Stimulated activated CD8-positive, alpha-beta memory T cell treated with anti-CD3 and anti-CD28 coated beads, Interleukin-12 subunit alpha, Interleukin-12 subunit beta, amount 100 ng/mL, for 24 hours (primary cell): ENCODE data around the gene KLHL3.

Experiments
- DNase-seq: peaks from one replicate; pipeline ENCODE4 v3.0.0-alpha.2; 2020; ENCODE audit errors: extremely low read depth

KLHL3 gene

DNA sequence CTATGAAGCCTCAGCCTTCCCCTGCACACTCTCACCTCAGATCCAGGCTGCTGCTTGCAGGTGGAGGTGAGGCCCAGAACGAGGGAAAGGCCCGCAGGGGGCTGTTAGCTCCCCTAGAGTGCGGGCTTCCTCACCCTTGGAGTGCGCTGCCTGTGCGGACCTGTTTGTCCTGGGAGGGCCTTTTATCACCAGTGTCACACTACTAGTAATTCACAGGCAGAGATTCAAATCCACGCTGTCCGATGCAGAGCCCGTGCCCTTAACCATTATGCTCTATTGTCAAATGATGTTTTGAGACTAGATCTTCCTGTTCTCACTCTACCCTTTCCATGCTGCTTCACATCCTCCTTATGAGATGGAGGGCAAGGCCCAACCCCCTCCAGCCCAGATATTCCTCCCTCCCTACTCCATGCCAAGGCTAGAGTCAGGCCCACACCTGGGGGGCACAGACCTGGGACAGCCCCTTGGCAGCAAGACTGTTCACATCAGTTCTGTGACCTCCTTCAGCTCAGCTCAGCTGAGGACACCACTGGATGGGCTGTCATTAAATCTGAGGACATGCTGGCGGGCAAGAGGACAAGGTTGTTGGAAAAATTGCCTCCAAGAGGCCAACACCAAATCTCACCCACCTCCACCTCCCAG, 124.0 kb downstream of the KLHL3 start:
- no peak for DNase-seq

- DNase-seq = no peak
These were observed 124.8 kb downstream of the KLHL3 start for GRCh38 chr5:137611011-137611580.

DNA sequence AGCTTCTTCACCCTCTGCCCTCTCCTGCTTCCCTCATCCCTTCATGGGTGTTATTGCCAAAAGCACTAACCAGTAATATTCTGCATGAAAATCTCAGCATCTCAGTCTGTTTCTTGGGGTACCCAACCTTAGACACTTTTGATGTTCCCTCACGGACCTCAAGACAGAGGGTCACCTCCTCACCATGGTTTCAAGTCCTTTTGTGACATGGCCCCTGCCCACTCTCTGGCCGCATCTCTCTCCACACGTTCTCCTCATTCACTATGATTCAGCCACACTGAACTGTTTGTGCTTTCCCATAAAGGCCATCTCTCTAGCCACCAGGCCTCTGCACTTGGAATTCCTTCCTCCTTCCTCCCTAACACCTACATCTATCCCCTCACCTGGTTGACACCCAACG, 125.3 kb downstream of the KLHL3 start:
- DNase-seq = no peak

- no peak for DNase-seq
These were observed 126.8 kb downstream of the KLHL3 start for GRCh38 chr5:137609127-137609526.

GRCh38 chr5:137607771-137608170, 128.1 kb downstream of the KLHL3 start:
- no peak for DNase-seq

DNA sequence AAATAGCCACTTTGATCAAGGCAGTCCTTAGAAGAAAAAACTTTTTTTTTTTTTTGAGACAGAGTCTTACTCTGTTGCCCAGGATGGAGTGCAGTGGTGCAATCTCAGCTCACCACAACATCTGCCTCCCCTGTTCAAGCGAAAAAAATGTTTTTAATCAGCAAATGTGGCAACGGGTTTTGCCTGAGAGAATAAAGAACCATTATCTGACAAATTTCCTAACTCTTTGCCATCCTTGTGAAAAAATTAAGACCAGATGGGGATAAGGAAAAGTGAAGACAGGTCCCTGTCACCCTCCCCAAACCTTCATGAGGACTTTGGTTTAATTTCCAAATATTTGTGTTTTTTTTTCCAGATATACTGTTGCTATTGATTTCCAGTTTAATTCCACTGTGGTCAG, 129.5 kb downstream of the KLHL3 start:
- DNase-seq = no peak

- no peak for DNase-seq
These were observed 130.5 kb downstream of the KLHL3 start for GRCh38 chr5:137605411-137605810.

- DNase-seq = no peak
These were observed 131.4 kb downstream of the KLHL3 start for GRCh38 chr5:137604348-137605095.

- DNase-seq = no peak
These were observed 132.0 kb downstream of the KLHL3 start for GRCh38 chr5:137603891-137604290.

- no peak for DNase-seq
These were observed 132.5 kb downstream of the KLHL3 start for GRCh38 chr5:137603356-137603755.

GRCh38 chr5:137602721-137603273, 133.1 kb downstream of the KLHL3 start:
- DNase-seq = no peak

GRCh38 chr5:137600721-137601360, 135.0 kb downstream of the KLHL3 start:
- DNase-seq = no peak

GRCh38 chr5:137599457-137599856, 136.4 kb downstream of the KLHL3 start:
- no peak for DNase-seq

DNA sequence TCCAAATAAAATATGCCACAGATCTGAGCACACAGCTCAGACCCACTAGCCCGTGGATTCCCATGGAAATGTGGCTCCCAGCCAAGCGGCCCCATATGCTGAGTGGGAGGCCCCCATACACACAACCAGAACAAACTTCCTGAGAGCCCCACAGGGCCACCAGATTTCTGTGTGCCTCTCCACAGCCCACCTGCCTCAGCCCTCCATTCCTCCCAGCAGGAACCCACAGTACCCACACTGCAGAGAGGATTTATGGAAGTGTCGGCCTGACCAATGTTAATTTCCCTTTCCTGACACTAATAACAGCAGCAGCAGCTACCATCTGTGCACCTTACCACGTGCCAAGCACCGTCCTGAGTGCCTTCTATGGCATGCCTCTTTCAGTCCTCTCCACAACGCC, 137.5 kb downstream of the KLHL3 start:
- DNase-seq = no peak

- no peak for DNase-seq
These were observed 138.9 kb downstream of the KLHL3 start for GRCh38 chr5:137596941-137597340.

DNA sequence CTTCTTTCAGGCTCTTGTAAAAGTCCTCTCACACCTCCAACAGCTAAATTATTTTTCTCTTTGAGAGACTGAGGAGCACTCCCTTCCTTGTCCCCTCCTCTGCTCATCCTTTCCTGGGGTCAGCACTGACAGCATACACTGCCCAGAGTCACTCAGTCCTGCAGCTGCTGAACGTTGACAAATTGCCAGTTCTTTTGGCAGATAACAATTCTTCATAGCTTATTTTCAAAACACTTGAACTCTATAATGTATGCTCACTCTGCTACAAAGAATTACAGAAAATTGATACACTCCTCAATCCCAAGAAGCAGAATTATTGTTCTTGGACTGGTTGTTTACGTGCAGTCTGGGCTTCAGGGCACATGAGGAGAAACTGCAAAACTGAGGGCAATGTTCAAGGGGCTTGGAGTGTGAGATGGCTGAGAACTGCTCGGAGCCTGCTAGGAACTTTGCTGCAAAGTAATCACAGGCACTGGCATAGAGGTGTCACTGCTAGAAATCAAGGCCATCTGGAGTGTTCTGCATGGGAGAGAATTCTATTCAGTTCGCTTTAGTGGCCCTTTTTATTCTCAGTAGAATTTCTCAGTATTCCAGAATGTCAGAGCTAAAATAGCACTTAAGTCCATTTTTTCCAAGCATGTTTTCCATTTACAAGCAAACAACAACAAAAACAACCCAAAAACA, 140.4 kb downstream of the KLHL3 start:
- DNase-seq = no peak

DNA sequence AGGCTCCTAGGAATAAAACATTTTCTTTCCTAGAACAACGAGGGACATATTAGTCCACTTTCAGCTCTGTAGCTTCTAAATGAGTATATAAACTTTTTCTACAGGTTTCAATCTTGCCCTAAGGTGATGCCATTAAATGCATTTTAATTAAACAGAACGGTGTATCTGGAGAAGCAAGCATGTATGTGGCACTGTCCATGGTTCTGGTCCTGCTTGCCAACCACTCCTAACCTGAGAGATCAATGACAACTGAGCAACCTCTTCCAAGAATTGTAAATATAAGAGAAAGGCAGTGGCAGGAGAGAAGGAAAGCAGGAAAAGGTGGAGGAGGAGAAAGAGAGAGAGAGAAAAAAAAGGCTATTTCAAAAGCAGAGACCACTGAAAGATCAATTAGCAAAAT, 141.2 kb downstream of the KLHL3 start:
- DNase-seq = no peak

- no peak for DNase-seq
These were observed 143.6 kb downstream of the KLHL3 start for GRCh38 chr5:137592317-137592716.

GRCh38 chr5:137589185-137589584, 146.7 kb downstream of the KLHL3 start:
- DNase-seq = no peak

DNA sequence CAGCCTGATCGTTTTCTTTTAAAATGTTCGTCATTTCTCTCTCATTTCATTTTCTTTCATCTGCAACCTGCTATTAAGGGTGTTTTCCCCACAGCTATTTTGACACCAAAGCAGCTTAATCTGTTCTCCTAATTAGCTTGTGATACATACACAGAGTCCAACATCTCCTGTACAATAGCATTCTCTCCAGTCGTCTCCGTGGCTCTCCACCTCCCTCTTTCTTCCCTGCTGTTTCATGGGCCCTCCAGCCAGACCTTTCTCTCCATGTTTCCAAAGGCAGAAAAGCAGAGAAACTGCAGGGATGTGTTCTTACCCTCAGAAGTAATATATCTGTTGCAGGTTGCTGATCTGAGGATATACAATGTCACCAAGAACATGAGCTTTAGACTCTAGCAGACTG, 148.0 kb downstream of the KLHL3 start:
- DNase-seq = no peak

DNA sequence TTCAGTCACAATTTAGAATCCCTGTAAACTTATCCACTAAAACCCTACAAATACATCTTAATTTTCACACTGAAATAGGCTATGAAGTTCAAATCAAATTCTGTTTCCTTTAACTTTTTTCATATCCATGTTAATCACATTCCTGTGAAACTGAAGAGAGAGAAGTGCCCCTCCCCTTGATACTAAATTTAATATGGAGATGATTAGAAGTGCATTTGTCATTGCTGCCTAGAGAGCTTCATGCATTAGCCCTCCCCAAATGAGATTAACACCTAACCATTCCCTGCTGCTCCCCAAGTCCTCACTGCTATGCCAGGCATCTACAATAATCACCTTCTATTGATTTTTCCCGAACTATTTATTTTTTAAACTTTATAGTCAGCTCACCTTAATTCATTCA, 151.6 kb downstream of the KLHL3 start:
- no peak for DNase-seq

GRCh38 chr5:137583129-137583528, 152.8 kb downstream of the KLHL3 start:
- DNase-seq = no peak
